Right renal cortex interstitium (tissue), 3 donors: Measurements from ENCODE around the gene EFEMP2. TPM values are rescaled to one million over a fixed set of nuclear protein-coding genes. Genes with fewer than 3 reads are reported as not detected.

Source experiments
- DNase-seq, 3 donors: peaks; one replicate each; pipeline ENCODE4 v3.0.0-alpha.2; 2013; ENCODE audit warnings: low read depth in 3 of 3, low spot score in 2 of 3
- polyA plus RNA-seq, 3 donors: library from polyadenylated mRNA; unstranded; fragments of 120-200 nt; gene quantifications; one replicate each; pipeline ENCODE4 v1.2.1, GENCODE V29; 2013; ENCODE audit not compliant: insufficient read length in 3 of 3

Gene EFEMP2
- polyA plus RNA-seq, 3 donors, result 95.8 to 98.0 (median 96.3) TPM

- DNase-seq, result no peak
These were observed 13.4 kb upstream of the EFEMP2 start for GRCh38 chr11:65885808-65886536.

- DNase-seq, result no peak
These were observed 12.6 kb upstream of the EFEMP2 start for GRCh38 chr11:65885231-65885630.

DNA sequence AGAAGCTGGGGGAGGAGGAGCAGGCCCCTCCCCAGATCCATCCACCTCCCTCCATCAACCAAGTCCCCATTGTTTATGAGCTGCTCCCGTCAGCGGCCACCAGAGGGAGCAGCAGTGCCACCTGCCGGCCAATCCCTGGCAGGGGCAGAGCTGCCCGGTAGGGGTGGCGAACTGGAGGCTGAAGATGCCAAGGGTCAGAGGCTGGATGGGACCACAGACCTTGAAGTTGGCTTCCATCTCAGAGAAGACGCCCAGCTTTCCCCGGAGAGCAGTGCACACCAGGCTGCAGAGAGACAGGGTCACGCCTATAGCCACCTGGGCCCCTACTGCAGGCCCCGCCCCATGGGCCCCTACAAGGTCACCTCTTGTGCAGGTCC lies 12.1 kb upstream of the EFEMP2 start:
- no peak for DNase-seq

DNA sequence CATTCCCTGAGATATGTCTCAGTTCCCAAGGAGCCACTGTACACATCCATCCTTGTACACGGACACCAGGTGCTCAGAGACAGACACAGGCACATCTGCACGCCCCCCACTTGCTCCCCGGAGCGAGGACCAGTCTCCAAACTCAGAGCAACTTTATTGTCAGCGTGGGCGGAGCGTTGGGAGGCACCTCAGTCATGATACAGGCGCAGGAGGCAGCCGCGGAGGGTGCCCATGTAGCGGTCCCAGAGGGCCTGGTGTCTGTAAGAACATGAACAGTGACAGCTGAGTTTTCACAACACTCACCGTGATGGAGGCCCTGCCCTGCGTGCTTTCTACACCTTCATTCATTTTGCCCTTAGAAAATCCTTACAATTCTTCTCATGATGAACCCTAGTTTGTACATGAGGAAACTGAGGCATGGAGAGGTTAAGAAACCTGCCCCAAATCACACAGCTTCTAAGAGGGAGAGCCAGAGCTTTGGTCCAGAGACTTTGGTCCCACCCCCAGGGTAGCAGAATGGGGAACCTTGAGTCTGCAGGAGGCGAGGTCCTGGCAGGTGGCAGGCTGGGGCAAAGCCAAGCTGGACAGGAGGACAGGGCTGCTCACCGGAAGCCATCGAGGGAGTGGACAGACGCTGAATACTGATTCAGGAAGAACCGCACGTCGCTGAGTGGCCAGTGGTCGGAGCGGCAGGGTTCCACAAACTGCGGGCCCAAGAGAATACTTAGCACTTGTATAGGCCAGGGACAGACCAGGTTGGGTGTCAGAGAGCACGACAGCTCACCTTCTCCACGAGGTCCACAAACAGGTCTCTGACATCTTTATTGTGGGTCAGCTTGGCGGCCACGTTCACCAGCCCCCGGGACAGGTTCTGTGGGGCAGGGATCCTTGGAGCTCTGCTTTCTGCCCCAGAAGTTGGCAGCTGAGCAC lies 11.5 kb upstream of the EFEMP2 start:
- DNase-seq, result no peak

DNA sequence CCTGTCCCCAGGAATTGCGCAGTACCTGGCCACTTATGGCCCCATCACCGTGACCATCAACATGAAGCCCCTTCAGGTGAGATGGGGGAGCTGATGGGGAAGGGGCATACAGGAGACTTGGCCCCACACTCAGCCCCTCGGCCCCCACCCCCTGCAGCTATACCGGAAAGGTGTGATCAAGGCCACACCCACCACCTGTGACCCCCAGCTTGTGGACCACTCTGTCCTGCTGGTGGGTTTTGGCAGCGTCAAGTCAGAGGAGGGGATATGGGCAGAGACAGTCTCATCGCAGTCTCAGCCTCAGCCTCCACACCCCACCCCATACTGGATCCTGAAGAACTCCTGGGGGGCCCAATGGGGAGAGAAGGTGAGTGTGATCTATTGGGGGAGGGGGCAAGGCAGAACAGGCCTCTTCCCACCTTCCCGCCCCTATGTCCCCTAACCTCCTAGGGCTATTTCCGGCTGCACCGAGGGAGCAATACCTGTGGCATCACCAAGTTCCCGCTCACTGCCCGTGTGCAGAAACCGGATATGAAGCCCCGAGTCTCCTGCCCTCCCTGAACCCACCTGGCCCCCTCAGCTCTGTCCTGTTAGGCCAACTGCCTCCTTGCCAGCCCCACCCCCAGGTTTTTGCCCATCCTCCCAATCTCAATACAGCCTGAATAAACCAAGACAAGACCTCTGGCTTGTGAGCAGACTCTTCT lies 10.6 kb upstream of the EFEMP2 start:
- no peak for DNase-seq

GRCh38 chr11:65882120-65883057 lies 9.8 kb upstream of the EFEMP2 start:
- no peak for DNase-seq

DNA sequence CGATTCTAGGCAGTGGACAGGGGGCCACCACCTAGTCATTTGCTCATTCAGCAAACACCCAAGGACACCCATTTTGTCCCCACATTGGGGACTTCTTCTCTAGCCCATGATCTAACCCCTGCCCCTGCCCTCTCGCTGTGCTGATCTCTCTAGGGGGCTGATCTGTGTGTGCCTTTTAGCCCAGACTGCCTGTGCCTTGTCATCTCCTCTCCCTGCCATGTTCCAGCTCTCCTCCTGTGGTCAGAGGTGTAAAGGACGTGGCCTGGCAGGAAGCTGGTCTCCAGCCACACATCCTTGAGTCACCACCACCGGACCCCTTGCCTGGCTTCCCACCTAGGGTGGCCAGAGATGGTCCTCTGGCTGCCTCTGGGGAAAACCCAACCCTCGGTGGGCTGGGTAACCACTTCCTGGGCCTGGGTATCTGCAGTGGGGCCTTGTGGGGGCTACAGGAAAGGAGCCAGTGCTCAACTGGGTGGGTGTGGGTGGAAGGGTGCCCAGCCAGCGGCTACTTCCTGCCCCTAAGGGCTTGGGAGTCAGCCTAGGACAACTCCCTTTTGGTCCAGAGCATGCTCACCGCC lies 8.3 kb upstream of the EFEMP2 start:
- no peak for DNase-seq

- no peak for DNase-seq
These were observed 7.4 kb upstream of the EFEMP2 start for GRCh38 chr11:65880027-65880426.

DNA sequence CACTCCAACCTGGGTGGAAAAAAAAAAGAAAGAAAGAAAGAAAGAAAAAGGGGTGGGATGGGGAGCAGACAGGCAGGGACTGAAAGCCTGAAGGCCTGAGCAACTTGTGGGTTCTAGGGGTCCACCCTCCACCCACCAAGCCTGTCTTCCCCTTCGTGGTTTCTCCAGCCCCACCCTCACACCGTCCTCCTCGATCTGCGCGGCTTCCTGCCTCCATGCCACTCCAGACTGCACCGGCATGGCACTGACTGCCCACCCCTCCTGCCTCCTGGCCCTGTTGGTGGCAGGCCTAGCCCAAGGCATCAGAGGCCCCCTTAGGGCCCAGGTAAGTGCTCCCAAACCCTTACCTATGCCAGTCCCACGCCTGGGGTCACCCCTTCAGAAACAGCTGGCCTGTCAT lies 7.0 kb upstream of the EFEMP2 start, which contains the start of gene CTSW:
Gene CTSW (plus strand): TSS at position 221 of the 400 bp plus-strand sequence. CDS start 18 bp downstream, at position 239.
- DNase-seq, result no peak

DNA sequence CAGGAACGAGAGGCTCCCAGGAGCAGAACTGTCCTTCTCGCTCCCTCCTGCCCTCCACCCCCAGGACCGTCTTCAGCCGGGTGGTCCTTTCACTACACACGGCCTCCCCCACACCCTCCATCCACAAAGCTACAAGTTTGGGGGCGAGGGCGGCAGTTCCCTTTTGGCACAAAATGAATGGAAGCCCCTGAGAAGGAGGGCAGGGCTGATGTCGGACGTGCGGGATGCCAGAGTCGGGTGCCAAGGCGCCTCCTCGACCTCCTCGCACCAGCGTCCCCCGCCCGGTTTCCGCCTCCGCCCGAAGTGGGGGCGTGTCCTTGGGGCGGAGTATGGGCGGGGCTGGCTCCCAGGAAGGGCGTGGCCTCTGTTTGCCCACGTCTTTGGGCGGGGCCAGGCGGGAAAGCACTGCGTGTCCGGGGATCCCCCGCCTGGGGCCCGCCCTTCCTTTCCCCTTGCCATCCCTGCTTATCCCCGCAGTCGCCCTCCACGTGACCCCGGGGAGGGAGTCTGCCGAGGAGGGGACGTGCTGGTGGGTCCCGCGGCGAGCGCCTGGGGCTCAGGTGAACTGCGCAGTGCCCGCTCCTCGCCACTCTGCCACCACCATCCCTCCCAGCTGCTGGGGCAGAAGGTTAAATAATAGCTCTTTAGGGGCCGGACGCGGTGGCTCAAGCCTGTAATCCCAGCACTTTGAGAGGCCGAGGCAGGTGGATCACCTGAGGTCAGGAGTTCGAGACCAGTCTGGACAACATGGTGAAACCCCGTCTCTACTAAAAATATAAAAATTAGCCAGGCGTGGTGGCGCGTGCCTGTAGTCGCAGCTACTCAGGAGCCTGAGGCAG lies 937 bp upstream of the EFEMP2 start:
- peak in 1 of 3 donors; percentile 72 for DNase-seq

GRCh38 chr11:65871811-65872548 lies 620 bp downstream of the EFEMP2 start:
- no peak for DNase-seq

DNA sequence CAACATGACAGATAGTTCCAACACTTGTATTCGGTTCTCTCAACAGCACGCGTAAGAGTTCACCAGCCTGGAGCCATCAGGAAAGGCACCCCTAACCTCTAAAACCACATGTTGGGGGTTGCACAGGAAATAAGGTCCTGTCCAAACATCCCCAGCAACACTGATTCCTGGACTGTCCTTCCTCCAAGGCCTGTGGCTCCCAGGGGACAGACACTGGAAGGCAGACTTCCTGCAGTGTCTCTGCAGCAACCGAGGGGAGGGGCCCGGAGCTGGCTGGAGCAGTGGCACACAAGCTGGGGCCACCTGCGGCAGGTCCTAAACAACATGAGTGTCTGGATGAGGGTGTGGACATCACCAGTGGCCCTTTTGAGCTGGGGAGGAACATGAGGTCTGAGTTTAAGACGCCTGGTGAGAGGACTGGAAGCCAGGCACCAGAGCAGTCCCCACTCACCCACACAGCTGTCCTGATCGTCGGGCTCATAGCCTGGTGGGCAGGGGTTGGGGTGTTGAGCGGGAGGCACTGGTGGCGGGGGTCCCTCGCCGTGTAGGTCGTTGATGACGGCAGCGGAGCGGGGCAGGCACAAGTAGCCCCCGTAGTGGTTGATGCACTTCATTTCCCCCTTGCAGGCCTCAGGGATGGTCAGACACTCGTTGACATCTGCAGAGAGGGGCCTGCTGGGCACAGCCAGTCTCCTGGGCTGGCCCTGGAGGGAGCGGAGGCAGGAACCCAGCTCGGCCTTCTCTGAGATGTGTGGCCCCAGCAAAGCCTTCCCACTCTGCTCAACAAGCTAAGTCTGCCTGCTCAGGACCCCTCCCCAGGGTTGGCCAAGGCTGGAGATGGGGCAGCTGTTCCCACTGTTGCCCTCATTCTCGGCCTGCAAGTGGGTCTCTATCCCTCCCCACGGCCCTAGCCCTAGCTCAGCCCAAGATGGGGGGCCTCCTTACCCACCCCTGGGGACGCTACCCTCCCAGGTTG lies 1.6 kb downstream of the EFEMP2 start:
- DNase-seq, result no peak

DNA sequence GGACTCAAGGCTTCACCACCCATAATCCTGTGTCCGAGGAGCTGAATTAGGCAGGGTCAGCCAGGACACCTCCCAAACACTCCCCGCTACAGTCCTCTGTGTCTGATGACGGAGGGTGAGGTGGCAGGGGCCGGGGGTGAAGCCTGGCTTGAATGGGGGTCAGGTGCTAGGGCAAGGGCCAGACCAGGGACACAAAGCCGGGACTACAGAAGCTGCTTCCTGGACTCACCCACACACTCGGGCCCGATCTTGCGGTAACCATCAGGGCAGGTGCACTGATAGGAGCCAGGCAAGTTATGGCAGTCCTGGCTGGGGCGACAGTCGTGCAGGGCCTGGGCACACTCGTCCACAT lies 2.3 kb downstream of the EFEMP2 start:
- DNase-seq, result no peak

- DNase-seq, result no peak
These were observed 2.8 kb downstream of the EFEMP2 start for GRCh38 chr11:65869643-65870306.

GRCh38 chr11:65868907-65869306 lies 3.7 kb downstream of the EFEMP2 start:
- DNase-seq, result no peak

GRCh38 chr11:65868076-65868667 lies 4.4 kb downstream of the EFEMP2 start:
- no peak for DNase-seq
